ENCODE measurements around the gene SSTR4.

- no peak for TF ChIP-seq POLR2A (IDR thresholded peaks at IDR 0.05)
- no peak for TF ChIP-seq CTCF (IDR thresholded peaks at IDR 0.05)
These were observed 31.1 kb upstream of the SSTR4 start for GRCh38 chr20:23003881-23004460.
